G401 (cell line): Measurements from ENCODE around the gene P2RX5. TPM values are rescaled to one million over a fixed set of nuclear protein-coding genes. Genes with fewer than 3 reads are reported as not detected.
"Not testable (repeated sequence)": the region's sequence is repeated elsewhere in the genome, so short reads cannot be mapped to it uniquely, and the experiment has no call there.

Experiments used
- DNase-seq: peaks from one replicate; pipeline ENCODE4 v3.0.0-alpha.2; 2015; ENCODE audit warnings: low spot score
- in situ Hi-C: cut with HindIII; loops from 2 replicates; pipeline ENCODE4 v1.10.0; 2016; ENCODE audit warnings: low sequenced_read_pairs, mixed read lengths
- total RNA-seq: library from RNA; depleted of rRNA; stranded (reverse); fragments of >200 nt; shearing (Covaris generic); gene quantifications from 2 replicates; pipeline ENCODE4 v1.2.3, GENCODE V29; 2014

P2RX5 gene
- total RNA-seq, 1 experiment from 2014 or later: 1.0 TPM

- DNase-seq: no peak
- in situ Hi-C loops: no loop called here
Measured at GRCh38 chr17:3719265-3719664, 23.3 kb upstream of the P2RX5 start.

- in situ Hi-C loops: no loop called here
- DNase-seq: no peak
Measured at GRCh38 chr17:3718201-3718600, 22.2 kb upstream of the P2RX5 start.

GRCh38 chr17:3715296-3715695 is 19.3 kb upstream of the P2RX5 start:
- in situ Hi-C loops: no loop called here

GRCh38 chr17:3712811-3713463 is 17.0 kb upstream of the P2RX5 start:
- in situ Hi-C loops: no loop called here
- no peak for DNase-seq

More at GRCh38 chr17:3715296-3715695, 19.3 kb upstream of the P2RX5 start:
- no peak for DNase-seq

- in situ Hi-C loops: no loop called here
- DNase-seq: no peak
Measured at GRCh38 chr17:3710951-3711383, 15.0 kb upstream of the P2RX5 start.

GRCh38 chr17:3708366-3708765 is 12.4 kb upstream of the P2RX5 start:
- no peak for DNase-seq
- in situ Hi-C loops: no loop called here

GRCh38 chr17:3705718-3705984 is 9.7 kb upstream of the P2RX5 start:
- DNase-seq, in situ Hi-C loops: not testable (repeated sequence)

- in situ Hi-C loops: no loop called here
- DNase-seq: no peak
Measured at GRCh38 chr17:3704931-3705717, 9.2 kb upstream of the P2RX5 start.

- DNase-seq, in situ Hi-C loops: not testable (repeated sequence)
Measured at GRCh38 chr17:3702041-3702539, 6.1 kb upstream of the P2RX5 start.

- no peak for DNase-seq
- in situ Hi-C loops: no loop called here
Measured at GRCh38 chr17:3699951-3700350, 4.0 kb upstream of the P2RX5 start.

- no peak for DNase-seq
- in situ Hi-C loops: no loop called here
Measured at GRCh38 chr17:3698139-3698538, 2.2 kb upstream of the P2RX5 start.

- peak; percentile 40 for DNase-seq
- in situ Hi-C loops: no loop called here
Measured at GRCh38 chr17:3697103-3697476, 1.1 kb upstream of the P2RX5 start.

- in situ Hi-C loops: no loop called here
- peak; percentile 24 for DNase-seq
Measured at GRCh38 chr17:3695129-3695722, 729 bp downstream of the P2RX5 start.

GRCh38 chr17:3693829-3694231 is 2.1 kb downstream of the P2RX5 start:
- DNase-seq: no peak
- in situ Hi-C loops: no loop called here

GRCh38 chr17:3693141-3693540 is 2.8 kb downstream of the P2RX5 start:
- DNase-seq: no peak
- in situ Hi-C loops: no loop called here

GRCh38 chr17:3692346-3692745 is 3.6 kb downstream of the P2RX5 start:
- no peak for DNase-seq

GRCh38 chr17:3691617-3692067 is 4.3 kb downstream of the P2RX5 start:
- peak; percentile 9 for DNase-seq
- in situ Hi-C loops: no loop called here

More at GRCh38 chr17:3692346-3692745, 3.6 kb downstream of the P2RX5 start:
- in situ Hi-C loops: no loop called here

- in situ Hi-C loops: no loop called here
- no peak for DNase-seq
Measured at GRCh38 chr17:3690094-3690715, 5.8 kb downstream of the P2RX5 start.

GRCh38 chr17:3689262-3690093 is 6.5 kb downstream of the P2RX5 start:
- in situ Hi-C loops: no loop called here
- no peak for DNase-seq
